Measurements from ENCODE around the gene REL.
"Not testable (repeated sequence)": the region's sequence is repeated elsewhere in the genome, so short reads cannot be mapped to it uniquely, and the experiment has no call there.

REL gene

DNA sequence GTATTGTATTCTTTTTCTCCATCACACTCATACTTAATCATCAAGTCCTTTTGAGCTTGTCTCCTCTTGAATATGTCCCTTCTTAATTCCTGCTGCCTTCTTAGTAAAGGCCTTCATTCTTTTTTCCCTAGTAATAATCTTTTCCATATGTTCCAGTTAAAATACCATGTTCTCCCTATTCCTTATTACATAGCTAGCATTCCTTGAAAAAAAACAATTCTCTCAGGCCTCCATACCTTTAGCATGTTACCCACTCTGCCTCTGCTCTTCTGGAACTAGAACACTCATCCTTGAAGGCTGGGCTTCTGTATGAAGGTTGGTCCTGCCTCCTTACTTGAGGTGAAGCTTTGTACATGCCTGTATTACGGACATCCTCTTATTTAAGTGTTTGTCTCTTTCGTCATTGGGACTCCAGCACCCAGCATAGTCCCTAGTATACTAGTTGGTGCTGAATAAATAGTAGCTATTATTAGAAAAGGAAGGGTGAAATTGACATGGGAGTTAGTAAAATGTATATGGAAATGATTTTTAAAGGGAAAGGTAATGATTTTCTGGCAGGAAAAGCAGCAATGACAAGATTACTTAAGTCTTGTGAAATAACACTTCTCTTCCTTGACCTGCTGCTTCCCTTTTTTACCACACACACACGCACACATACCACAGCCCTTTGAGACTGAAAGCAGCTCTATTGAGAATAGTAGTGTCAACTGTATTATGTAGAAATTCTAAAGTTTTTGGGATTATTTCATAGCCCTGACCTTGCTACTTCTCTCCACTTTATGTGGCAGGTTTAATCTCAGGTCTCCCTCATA, 45.6 kb downstream of the REL start:
- DNase-seq = no peak

DNA sequence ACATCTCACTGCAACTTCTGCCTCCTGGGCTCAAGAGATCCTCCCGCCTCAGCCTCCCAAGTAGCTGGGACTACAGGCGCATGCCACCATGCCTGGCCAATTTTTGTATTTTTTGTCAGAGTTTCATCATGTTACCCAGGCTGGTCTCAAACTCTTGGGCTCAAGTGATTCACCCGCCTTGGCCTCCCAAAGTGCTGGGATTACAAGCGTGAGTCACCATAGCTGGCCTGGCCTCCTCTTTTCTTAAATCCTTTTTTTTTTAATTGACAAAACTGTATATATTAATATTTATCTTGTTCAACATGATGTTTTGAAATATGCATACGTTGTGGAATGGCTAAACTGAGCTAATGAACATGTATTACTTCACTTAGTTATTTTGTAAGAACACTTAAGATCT, 50.7 kb downstream of the REL start:
- DNase-seq = not testable (repeated sequence)

DNA sequence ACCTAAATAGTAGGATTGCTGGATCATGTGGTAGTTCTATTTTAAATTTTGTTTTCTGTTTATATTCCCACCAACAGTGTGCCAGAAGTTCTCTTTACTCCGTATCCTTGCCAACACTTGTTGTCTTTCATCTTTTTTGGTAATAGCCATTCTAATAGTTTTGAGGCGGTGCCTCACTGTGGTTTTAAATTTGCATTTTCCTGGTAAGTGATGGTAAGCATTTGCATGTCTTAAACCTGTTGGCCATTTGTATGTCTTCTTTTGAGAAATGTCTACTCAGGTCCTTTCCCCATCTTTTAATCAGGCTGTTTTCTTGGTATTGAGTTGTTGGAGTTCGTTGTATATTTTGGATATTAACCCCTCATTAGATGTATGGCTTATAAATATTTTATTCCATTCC, 51.6 kb downstream of the REL start:
- no peak for DNase-seq

DNA sequence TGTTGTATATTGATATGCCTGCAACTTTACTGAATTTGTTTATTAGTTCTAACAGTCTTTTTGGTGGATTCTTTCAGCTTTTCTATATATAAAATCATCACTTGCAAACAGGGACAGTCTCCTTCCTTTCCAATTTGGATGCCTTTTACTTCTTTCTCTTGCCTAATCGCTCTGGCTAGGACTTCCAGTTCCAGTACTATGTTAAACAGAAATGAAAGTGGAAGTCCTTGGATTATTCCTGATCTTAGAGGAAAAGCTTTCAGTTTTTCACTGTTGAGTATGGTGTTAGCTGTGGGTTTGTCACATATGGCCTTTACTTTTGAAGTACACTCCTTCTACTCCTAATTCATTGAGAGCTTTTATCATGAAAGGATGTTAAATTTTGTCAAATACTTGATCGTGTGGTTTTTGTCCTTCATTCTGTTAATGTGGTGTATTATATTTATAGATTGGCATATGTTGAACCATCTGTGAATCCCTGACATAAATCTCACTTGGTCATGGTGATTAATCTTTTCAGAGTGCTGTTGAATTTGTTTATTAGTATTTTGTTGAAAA, 52.9 kb downstream of the REL start:
- DNase-seq = no peak

DNA sequence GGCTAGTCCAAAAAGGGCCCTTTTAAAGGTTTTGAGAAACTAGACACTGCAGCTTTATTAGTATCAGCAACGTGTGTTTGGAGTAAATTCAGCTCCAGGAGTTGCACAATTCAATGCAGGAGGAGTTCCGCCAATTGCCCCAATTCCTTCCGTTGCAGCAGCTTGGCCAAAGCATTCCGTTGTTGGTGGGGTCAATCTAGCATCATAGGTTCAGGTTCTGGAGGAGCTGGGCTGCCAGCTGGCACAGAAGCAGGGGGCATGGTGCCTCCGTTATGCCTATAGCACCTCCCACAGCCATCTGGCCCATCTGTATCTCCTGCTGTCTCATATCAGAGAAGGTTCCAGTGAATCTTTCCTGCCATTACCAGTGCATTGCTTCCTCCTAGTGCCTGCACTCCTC, 55.4 kb downstream of the REL start:
- DNase-seq = no peak

DNA sequence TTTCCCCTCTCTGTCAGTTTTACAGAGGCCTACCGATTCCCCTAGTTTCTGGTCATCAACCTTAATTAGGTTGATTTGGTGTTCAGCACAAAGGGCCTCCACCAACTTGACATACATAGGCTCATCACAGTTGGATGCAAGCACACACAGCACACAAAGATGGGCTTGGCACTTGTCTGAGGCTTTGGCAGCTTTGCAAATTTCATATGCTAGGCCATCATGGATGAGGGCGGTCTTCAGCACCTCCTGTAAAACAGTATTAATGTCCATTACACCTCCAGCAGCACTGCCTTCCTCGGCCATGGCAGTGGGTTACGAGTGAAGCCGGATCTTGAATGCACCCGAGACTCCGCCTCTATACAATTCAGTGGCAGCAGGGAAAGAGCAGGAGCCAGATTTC, 56.9 kb downstream of the REL start:
- no peak for DNase-seq

DNA sequence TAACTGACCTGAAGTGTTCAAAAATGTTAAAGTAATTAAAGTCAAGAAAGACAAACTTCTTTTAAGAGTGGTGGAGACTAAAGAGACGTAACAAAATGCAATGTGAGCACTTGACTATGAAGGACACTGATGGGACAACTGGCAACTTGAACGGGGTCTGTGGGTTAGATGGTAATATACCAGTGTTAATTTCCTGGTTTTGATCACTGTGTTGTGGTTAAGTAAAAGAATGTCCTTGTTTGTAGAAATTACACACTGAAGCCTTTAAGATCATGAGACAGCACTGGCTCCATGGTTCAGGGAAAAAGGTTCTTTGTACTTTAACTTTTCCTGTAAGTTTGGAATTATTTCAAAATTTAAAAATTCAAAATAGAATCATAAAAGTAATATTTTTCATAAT, 58.2 kb downstream of the REL start:
- DNase-seq = no peak

DNA sequence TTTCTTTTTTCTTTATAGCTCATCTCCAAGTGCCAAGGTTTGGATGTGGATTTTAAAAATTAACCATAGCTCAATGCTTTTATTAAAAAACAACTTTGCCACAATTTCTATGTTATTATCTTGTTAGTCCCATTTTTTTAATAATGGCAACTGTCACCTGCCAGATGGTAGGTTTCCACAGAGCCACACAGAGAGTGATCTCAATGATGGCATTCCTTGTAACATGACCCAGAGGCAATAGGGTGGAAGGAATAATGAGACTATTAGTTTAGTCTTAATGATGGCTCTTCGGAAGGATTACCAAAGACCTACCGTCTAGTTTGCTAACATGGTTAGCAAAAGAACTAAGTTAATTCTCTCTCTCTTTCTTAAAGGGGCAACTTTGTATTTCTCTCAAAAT, 64.0 kb downstream of the REL start:
- DNase-seq = no peak

DNA sequence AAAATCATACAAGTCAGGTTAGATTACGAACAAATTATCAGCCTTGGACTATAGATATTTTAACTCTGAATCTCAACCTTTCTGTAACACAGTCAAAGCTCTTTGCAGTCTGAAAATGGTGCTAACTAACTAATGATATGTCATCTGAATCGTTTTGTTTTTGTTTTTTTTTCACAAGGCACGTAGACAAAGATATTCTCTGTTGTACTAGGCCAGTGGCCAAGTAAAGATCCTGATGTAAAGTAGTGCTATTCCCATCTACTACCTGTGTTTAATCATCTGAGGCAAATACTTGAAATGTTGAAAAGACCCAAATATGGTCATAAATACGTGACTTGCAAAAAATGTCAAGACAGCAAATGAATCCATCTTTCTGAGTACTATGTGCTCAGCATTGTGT, 65.7 kb downstream of the REL start:
- no peak for DNase-seq

DNA sequence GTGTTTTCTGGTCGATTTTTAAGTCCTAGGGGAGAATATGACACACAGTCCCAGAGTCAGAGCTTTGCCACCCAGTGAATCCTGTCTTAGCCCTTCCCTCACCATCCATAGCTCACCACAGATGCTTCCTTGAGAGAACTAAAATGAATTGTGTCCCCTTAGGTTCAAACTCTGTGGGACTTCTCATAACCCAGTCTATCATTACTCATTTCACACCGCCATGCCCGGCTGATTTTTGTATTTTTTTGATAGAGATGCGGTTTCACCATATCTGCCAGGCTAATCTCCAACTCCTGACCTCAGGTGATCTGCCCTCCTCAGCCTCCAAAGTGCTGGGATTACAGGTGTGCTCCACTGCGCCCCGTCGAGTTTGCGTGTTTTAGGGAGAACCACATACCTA, 66.8 kb downstream of the REL start:
- DNase-seq = no peak

DNA sequence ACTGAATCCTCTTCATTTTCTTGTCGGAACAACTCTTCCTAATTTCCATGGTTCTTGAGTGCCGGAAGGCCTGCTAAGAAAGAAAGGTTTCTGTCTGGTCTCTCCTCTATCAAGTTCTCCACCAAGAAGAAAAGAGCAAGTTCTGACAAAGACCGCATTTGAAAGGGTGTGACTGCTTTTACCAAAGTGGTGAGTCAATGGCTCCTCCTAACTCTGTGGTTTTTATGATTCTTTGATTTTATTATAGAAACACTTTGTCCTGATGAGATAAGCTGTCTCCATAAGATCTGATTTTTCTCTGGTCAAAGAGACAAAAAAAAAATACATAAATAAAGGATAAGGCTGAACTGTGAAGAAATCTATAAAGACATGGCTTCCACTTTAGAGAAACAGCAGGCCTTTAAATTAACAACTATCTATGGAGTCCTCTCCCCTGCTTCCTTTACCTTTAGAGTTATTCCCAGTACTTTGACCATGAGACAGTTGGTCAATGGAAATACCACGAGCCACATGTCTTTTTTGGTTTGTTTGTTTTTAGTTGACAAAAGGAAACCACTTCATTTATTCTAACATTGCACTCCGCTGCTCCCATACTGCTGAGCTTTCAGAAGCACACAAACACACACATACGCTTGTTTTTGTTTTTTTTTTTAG, 67.7 kb downstream of the REL start:
- DNase-seq = no peak

DNA sequence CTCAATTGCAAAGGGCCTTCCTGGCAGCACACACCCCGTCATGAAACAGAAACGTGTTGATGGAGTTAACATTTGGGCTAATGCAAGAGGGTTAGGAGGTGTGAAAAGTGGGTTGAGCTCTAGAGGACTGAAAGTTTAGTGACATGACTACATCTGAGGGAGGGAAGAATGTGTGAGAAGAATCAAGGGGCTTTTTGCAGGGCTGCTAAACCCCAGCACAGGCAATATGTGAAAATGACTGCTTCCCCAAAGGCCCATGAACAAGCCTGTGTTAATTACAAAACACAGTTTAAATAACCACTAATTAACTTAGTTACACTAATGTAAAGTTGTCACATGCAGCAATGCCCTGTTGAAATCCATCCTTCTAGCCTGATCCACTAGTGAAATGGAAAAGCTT, 72.8 kb downstream of the REL start:
- no peak for DNase-seq

DNA sequence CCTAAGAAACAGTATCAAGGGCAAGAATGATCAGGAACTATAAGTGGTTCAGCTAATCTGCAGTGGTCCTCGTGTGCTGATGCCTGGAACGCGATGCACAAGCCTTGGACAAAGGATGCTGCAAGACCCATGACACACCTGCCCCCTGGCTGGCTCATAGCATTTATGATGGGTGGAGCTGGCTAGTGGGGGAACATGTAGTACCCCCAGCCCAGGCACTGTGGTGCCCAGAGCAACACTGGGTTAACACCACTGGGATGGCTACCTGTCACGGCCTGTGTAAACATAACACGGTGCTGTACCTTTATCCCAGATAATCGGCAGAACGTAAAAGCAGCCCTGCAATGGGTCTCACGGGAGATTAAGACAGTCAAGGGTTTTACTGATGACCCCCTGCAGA, 75.8 kb downstream of the REL start:
- DNase-seq = no peak

DNA sequence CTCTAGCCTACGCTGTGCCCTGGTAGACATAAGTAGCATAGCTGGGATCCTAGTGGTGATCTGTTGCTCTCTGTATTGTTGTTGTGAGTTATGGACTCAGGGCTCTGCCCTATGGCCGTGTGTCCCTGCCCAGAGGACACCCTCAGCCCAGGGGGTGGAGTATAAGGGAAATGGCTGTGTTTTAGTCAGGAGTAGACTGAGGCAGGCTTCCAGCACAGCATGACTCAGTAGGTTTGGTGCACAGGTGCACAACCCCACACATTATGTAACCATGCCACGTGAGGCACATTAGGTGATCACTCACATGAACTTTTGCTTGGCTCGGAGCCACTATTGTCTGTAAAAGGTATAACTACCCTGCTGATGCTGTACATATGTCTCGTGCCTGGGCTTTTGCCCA, 76.3 kb downstream of the REL start:
- DNase-seq = no peak

DNA sequence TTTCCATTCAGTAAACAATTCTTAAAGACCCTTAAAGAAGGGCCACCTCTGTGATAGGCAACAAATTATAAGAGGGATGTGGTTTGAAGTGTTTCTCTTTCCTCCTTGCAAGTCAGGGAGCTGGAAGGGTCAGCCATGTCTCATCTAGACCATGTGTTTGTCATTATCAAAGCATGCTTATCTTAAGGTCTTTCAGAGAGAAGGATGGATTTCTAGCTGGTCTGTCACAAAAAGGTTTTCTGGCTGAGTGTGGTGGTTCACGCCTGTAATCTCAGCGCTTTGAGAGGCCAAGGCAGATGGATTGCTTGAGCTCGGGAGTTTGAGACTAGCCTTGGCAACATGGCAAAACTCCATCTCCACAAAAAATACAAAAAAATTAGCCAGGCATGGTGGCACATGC, 77.0 kb downstream of the REL start:
- DNase-seq = no peak

DNA sequence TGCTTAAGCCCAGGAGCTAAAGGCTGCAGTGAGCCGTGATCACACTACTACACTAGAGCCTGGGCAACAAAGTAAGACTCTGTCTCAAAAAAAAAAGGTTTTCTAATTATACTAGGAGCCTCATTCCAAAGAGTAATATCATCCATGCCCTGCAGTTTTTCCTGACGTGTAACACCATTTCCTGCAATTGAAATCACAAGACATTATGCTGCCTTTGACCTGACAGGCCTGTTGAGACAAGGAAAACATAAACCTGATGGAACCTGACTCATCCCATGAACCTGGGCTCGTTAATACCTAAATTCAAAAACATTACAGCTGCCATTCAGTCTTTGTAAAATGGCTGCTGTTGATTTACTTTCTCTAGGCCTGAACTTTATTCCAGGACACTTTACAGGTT, 77.4 kb downstream of the REL start:
- DNase-seq = no peak

DNA sequence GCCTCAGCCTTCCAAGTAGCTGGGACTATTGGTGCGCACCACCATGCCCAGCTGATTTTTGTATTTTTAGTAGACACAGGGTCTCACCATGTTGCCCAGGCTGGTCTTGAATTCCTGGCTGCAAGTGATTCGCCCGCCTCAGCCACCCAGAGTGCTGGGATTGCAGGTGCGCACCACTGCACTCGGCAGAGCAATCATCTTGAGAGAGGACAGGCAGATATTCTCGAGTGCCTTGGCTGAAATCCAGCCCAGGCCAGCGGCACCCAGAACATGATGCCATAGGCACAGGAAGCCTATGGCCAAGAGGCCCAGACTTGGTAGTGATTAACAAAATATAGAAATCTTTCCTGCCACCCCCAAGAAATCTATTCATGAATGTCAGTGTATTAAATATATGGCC, 78.1 kb downstream of the REL start:
- no peak for DNase-seq

DNA sequence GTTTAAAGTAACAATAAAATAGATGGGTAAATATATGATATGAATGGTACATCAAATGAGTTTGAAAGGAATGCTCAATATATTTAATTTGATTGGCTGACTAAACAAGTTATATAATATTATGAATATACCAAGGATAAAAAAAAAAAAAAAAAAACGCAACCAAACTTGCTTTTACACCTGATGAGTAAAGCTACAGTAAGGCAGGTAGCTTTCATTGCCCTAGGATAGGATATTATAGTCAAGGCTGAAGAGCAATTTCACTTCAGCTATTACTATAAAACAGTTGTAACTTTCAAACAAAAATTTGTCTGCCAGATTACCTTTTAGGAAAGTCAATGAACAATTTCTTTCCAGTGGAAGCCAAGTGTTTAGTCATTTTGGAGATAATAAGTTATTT, 79.3 kb downstream of the REL start:
- DNase-seq = no peak

DNA sequence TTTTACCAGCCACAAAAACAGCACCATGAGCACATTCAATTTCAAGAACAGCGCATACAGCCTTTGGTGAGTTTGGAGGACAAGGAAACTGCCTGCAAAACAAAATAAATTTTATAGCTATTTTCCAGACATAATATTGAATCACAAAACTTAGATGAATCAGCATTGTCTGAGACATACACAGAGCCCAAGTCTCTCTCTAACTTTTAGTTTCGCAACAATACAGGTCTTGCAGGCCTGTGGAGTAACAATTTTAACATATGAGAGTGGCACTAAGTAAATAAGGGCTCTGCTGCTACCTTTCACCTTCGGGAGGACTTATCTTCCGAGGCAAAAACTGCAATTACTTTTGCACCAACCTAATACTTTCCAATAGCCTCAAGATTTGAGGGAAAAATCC, 80.1 kb downstream of the REL start:
- no peak for DNase-seq

DNA sequence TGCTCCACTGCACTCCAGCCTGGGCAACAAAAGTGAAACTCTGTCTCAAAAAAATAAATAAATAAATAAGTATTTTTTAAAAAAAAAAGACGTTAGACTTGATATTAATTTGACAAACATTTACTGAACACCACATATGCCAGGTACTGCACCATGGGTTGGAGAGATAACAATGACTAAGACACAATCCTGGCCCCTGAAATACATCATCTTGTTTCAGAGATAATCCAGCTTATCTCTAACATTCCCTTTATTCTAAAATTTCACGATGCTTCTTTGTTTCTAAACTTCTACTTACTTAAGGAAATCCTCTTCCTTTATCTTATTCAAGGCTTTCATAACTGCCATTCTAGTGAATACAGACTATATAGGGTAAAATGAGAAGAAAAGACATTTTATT, 81.2 kb downstream of the REL start:
- no peak for DNase-seq

DNA sequence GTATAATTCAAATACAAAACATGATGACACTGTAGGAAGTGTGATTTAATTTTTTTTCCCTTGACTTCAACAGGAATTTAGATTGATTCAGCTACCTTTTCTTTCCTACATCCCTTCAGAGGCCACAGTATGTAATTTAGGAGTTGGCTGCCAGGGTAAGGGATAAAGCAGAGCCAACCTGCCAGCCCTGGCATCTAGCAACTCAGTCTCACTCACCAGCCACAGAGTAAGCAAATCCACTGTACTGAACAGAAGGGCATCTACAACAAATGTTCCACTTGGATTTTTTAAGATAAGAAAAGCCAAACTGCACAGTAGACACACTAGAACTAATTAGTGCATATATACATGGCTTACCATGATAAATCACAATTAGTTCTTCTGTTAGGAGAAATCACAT, 81.8 kb downstream of the REL start:
- DNase-seq = no peak

DNA sequence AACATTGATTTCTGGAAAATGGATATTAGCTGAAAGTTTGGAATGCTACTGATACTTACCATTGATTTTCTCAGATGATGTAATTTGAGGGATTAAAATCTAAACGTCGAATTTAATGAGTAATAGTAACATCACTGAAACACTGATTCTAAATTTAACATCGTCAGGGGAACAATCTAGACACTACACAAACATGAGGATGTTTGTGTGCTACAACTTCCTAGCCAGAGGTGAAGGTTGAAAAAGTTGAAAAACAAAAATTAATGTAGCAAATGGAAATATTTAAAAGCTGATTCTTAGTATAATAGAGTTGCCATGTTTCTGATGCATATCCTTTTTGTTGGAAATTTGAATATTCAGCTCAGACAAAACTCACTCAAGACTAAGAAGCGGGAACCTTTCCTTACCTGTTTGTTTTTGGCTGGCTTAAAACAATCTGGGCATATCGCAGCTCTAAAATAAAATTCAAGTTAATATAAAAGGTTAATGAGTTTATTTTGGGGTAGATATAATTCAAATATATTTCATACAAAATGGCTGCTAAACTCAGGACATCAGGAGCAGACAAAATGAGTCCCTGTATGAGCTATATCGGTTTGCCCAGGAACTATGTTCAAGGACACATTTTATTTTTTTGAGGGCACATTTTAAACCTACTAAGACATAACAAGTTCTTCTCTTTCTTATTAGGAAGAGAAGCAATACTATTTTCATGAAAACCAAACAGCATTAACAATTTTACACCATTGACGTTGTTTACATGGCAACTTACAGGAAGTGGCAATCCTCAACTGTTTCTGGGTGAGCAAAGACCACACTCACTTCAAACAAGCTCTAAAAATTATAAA, 83.5 kb downstream of the REL start:
- DNase-seq = no peak

DNA sequence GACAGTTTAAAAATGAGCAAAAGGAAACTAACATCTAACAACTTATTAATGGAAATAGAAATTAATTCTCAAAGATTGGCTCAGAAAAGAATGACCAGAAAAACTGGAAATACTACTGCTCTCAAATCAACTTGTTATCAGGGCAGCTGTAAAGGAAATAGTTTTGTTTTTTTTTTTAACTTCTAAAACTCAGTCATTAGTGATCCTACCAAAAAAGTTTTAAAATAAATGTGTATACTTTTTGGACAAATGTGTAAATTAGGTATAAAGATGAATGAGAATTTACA, 84.1 kb downstream of the REL start:
- no peak for DNase-seq
